GM21367 (cell line): Measurements from ENCODE around the gene DLL4.

ENCODE experiments used
- ATAC-seq: cut with Tn5 transposase; IDR thresholded peaks from one replicate; pipeline ENCODE4 v1.9.1; 2021; ENCODE audit not compliant: unreplicated experiment

The DLL4 gene

GRCh38 chr15:40926659-40927494, 2.3 kb upstream of the DLL4 start:
- ATAC-seq: no peak

- no peak for ATAC-seq
These were observed 1.7 kb upstream of the DLL4 start for GRCh38 chr15:40927495-40927872.

GRCh38 chr15:40927873-40928806, 1.0 kb upstream of the DLL4 start:
- no peak for ATAC-seq

- no peak for ATAC-seq
These were observed 705 bp downstream of the DLL4 start for GRCh38 chr15:40929660-40930429.

GRCh38 chr15:40930430-40931299, 1.5 kb downstream of the DLL4 start:
- no peak for ATAC-seq

GRCh38 chr15:40931300-40932142, 2.4 kb downstream of the DLL4 start:
- ATAC-seq: no peak

GRCh38 chr15:40932156-40932555, 3.0 kb downstream of the DLL4 start:
- no peak for ATAC-seq

GRCh38 chr15:40932649-40933516, 3.7 kb downstream of the DLL4 start:
- ATAC-seq: no peak

- no peak for ATAC-seq
These were observed 4.4 kb downstream of the DLL4 start for GRCh38 chr15:40933517-40933902.

GRCh38 chr15:40934457-40934856, 5.3 kb downstream of the DLL4 start:
- no peak for ATAC-seq

- no peak for ATAC-seq
These were observed 7.1 kb downstream of the DLL4 start for GRCh38 chr15:40936234-40936708.

GRCh38 chr15:40936709-40937666, 7.8 kb downstream of the DLL4 start:
- ATAC-seq: no peak

GRCh38 chr15:40937762-40938535, 8.8 kb downstream of the DLL4 start:
- no peak for ATAC-seq

GRCh38 chr15:40938536-40938870, 9.4 kb downstream of the DLL4 start:
- no peak for ATAC-seq

- no peak for ATAC-seq
These were observed 11.2 kb downstream of the DLL4 start for GRCh38 chr15:40940296-40940801.

GRCh38 chr15:40941068-40941527, 12.0 kb downstream of the DLL4 start:
- ATAC-seq: no peak
